Stomach (tissue), 9 donors: ENCODE measurements around the gene MSH5. TPM values are rescaled to one million over a fixed set of nuclear protein-coding genes. Genes with fewer than 3 reads are reported as not detected.
"Not testable (repeated sequence)": the region's sequence is repeated elsewhere in the genome, so short reads cannot be mapped to it uniquely, and the experiment has no call there.

Source experiments
- DNase-seq, 2 donors: peaks; one replicate each; pipeline versions ENCODE4 v3.0.0 to v3.0.0-alpha.2; 2013 to 2019
- H3K27ac ChIP-seq, 5 donors: fragments of 200-600 bp in 4 of 5; sonication (generic) in 4 of 5; one replicate each; pipeline ENCODE4 v1.5.1; 2013 to 2019; ENCODE audit warnings: mild to moderate bottlenecking in 1 of 5, moderate library complexity in 1 of 5
- H3K27me3 ChIP-seq, 3 donors: fragments of 200-600 bp; sonication (generic); one replicate each; pipeline ENCODE4 v1.5.1; 2017 to 2019; ENCODE audit warnings: mixed run types in 1 of 3
- H3K36me3 ChIP-seq, 4 donors: fragments of 200-600 bp; sonication (generic); 1 replicate in 3 of 4; 2 replicates in 1 of 4; pipeline ENCODE4 v1.5.1; 2016 to 2019
- H3K4me1 ChIP-seq, 4 donors: fragments of 200-600 bp; sonication (generic); one replicate each; pipeline ENCODE4 v1.5.1; 2016 to 2019
- H3K4me3 ChIP-seq, 4 donors: fragments of 200-600 bp; sonication (generic) in 3 of 4; one replicate each; pipeline ENCODE4 v1.5.1; 2016 to 2019; ENCODE audit warnings: mild to moderate bottlenecking in 1 of 4
- H3K9me3 ChIP-seq, 4 donors: fragments of 200-600 bp; sonication (generic); one replicate each; pipeline ENCODE4 v1.5.1; 2016 to 2019
- EP300 ChIP-seq: sonication (generic); formaldehyde crosslinking; IDR thresholded peaks from one replicate; pipeline ENCODE4 v1.6.1; 2017; ENCODE audit warnings: antibody characterized with exemption
- POLR2A ChIP-seq, 4 donors: fragments of 450-650 bp; IDR thresholded peaks; one replicate each; pipeline ENCODE4 v1.6.1; 2016; ENCODE audit warnings: antibody characterized with exemption in 4 of 4, control low read depth in 2 of 4, mild to moderate bottlenecking in 1 of 4, moderate library complexity in 1 of 4
- POLR2AphosphoS5 ChIP-seq, 3 donors: sonication (generic); formaldehyde crosslinking; IDR thresholded peaks; one replicate each; pipeline ENCODE4 v1.6.1; 2016; ENCODE audit warnings: antibody characterized with exemption in 3 of 3
- WGBS, 5 donors: extraction: QIAGEN DNeasy Blood & Tissue Kit in 3 of 5; methylation state at CpG; one replicate each; pipeline versions ENCODE4 v1.1.5 to v1.1.7; 2013 to 2018; 5-methylcytosine and 5-hydroxymethylcytosine counted together
- intact Hi-C: fragments of 100-400 bp; cut with DNase I; formaldehyde crosslinking; loops from one replicate; pipeline ENCODE4 v1.15.1; 2023; ENCODE audit warnings: low total_unique reads
- polyA plus RNA-seq, 3 donors: library from polyadenylated mRNA; stranded (reverse); fragments of 200-250 nt; gene quantifications; one replicate each; pipeline ENCODE4 v1.2.3, GENCODE V29; 2013
- total RNA-seq, 5 donors: library from RNA; depleted of rRNA; stranded (reverse); fragments of >200 nt; gene quantifications; one replicate each; pipeline versions ENCODE4 v1.1.0 to v1.2.3, GENCODE V29; 2014 to 2016
- TF ChIP-seq, protein P1 (sequence below), 7 experiments: fragments of 450-650 bp in 4 of 7; fragments of 200-600 bp in 3 of 7; sonication (generic) in 3 of 7; IDR thresholded peaks; one replicate each; pipeline ENCODE4 v1.5.1; 2016 to 2019; ENCODE audit warnings: antibody characterized with exemption in 7 of 7, control low read depth in 2 of 7, mild to moderate bottlenecking in 1 of 7
- donor health status: healthy with polysubstance abuse.
- donor health status: Bipolar disorder and iron deficiency.
- donor health status: healthy.

MSH5 gene
- total and polyA plus RNA-seq, 8 donors: 2.9 to 66.4 (median 10.9) TPM

DNA sequence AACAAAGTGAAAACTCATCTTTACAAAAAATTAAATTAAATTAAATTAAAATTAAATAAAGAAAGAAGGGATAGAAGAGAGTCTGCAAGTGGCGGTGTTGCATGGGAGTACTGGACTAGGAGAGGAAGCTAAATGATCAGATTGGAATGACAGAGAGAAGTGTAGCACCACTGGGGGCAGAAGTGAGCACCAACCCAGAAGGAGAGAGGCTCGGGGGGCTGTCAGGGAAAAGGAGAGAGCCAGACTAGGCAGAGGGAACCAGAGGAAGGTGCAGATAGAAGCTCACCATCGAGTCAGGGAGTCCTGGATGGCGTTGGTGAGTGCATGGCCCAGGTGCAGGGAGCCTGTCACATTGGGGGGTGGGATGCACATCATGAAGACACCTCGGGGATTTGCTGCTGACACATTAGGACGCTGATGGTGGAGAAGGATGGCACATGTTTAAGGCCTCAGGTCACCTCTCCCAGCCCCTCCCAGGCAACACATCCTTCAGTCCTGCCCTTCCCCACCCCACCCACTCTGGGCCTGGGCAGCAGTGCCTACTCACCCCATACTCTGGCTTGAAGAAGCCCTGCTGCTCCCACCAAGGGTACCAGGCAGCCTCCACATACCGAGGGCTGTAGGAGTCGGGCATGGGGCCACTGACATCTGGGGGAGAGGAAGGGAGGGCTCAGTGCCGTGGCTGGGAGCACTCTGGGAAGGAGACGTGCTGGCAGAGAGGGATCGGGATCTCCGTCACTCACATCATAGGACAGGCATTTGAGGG lies 51.7 kb downstream of the MSH5 start:
- H3K9me3 ChIP-seq: no peaks in the 10 kb centered on the region
- H3K4me3 ChIP-seq: no peak overlapping the region
- peaks cover 11 to 54% (median 42%) of the 10 kb centered on the region in 4 donors for H3K36me3 ChIP-seq
- 63 to 76% (median 66%) methylated on average over 12 of the region's 12 CpGs for WGBS, 5 donors
- peaks cover 12 to 40% (median 30%) of the 10 kb centered on the region in 4 donors for H3K4me1 ChIP-seq
- no peaks in the 10 kb centered on the region for H3K27me3 ChIP-seq
- H3K27ac ChIP-seq: peak overlapping the region in 3 of 5 donors; percentile 12 to 18 (median 18)
- TF ChIP-seq POLR2AphosphoS5 (IDR thresholded peaks at IDR 0.05) (no peak), POLR2A (IDR thresholded peaks at IDR 0.05) (no peak), EP300 (no peak)
- TF ChIP-seq, protein P1, sequence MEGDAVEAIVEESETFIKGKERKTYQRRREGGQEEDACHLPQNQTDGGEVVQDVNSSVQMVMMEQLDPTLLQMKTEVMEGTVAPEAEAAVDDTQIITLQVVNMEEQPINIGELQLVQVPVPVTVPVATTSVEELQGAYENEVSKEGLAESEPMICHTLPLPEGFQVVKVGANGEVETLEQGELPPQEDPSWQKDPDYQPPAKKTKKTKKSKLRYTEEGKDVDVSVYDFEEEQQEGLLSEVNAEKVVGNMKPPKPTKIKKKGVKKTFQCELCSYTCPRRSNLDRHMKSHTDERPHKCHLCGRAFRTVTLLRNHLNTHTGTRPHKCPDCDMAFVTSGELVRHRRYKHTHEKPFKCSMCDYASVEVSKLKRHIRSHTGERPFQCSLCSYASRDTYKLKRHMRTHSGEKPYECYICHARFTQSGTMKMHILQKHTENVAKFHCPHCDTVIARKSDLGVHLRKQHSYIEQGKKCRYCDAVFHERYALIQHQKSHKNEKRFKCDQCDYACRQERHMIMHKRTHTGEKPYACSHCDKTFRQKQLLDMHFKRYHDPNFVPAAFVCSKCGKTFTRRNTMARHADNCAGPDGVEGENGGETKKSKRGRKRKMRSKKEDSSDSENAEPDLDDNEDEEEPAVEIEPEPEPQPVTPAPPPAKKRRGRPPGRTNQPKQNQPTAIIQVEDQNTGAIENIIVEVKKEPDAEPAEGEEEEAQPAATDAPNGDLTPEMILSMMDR (IDR thresholded peaks at IDR 0.05): peak in 5 of 7 experiments; percentile 38 to 51 (median 44)
- intact Hi-C loops: no loop called here
- DNase-seq: peak; percentile 44 to 84

DNA sequence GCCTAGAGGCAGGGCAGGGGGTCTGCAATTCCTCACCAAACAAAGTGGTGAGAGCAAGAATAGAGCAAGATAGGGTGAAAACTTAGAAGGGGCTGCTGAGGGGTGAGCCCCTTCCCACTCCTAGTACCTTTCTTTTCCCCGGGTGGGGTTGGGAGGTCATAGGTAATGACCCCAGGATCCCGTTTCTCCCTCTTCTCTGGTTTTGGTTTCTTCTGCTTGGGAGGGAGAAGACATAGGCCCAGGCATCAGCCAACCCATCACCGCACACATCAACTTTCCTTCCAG lies 52.2 kb downstream of the MSH5 start:
- TF ChIP-seq EP300 (no peak), POLR2A (IDR thresholded peaks at IDR 0.05) (no peak), POLR2AphosphoS5 (IDR thresholded peaks at IDR 0.05) (no peak)
- TF ChIP-seq, protein P1 (IDR thresholded peaks at IDR 0.05): no peak
- H3K27me3 ChIP-seq: no peaks in the 10 kb centered on the region
- DNase-seq: no peak
- H3K4me3 ChIP-seq: no peak overlapping the region
- H3K27ac ChIP-seq: peak overlapping the region in 2 of 5 donors; percentile 24 to 100
- no peaks in the 10 kb centered on the region for H3K9me3 ChIP-seq
- 67 to 95% (median 69%) methylated on average over 3 of the region's 3 CpGs for WGBS, 5 donors
- H3K36me3 ChIP-seq: peaks cover 11 to 52% (median 43%) of the 10 kb centered on the region in 4 donors
- peaks cover 12 to 41% (median 30%) of the 10 kb centered on the region in 4 donors for H3K4me1 ChIP-seq
- intact Hi-C loops: no loop called here

DNA sequence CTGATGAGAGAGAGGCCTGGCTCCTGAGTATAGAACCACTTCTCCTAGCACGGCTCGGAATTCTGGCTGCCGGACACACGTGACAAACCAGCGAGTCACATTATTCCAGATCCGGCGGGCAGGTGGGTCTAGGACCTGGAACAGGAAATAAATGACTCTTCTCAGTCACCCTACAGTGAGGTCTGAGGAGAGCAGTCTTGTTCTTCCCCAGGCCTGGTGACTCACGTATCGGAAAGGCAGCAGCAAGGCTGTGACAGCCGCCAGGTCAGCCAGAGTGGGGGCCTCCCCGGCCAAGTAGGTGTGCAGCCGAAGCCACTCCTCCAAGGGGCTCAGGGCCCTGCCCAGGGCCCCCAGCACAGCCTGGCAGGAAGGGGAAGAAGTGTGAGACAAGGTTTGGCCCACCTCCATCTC lies 53.0 kb downstream of the MSH5 start:
- intact Hi-C loops: no loop called here
- TF ChIP-seq EP300: no peak
- TF ChIP-seq, protein P1 (IDR thresholded peaks at IDR 0.05): no peak
- no peak for TF ChIP-seq POLR2AphosphoS5 (IDR thresholded peaks at IDR 0.05)
- no peak for TF ChIP-seq POLR2A (IDR thresholded peaks at IDR 0.05)
- Histone ChIP-seq H3K4me1 (peaks cover 12 to 41% (median 30%) of the 10 kb centered on the region in 4 donors), H3K27me3 (no peaks in the 10 kb centered on the region), H3K4me3 (no peak overlapping the region), H3K9me3 (no peaks in the 10 kb centered on the region), H3K27ac (peak overlapping the region in 3 of 5 donors; percentile 24 to 100 (median 46)), H3K36me3 (peaks cover 11 to 52% (median 39%) of the 10 kb centered on the region in 4 donors)
- WGBS, 5 donors: 74 to 93% (median 82%) methylated on average over 10 to 12 of the region's 12 CpGs
- DNase-seq: no peak

DNA sequence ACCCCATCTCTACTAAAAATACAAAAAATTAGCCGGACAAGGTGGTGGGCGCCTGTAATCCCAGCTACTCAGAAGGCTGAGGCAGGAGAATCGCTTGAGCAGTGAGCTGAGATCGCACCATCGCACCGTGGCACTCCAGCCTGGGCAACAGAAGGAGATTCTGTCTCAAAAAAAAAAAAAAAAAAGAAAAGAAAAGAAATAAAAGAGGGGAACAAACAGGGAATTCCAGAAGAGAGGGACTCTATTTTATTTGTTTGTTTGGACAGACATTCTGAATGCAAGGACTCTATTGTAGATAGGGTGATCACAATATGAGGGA lies 54.1 kb downstream of the MSH5 start:
- Histone ChIP-seq H3K4me1 (peaks cover 12 to 41% (median 30%) of the 10 kb centered on the region in 4 donors), H3K36me3 (peaks cover 11 to 47% (median 37%) of the 10 kb centered on the region in 4 donors), H3K27ac (peak overlapping the region in 4 of 5 donors; percentile 89 to 100 (median 96)), H3K4me3 (peak overlapping the region in 2 of 4 donors; percentile 86 to 89)
- 88 to 95% (median 90%) methylated on average over 6 of the region's 6 CpGs for WGBS, 5 donors
- H3K9me3 ChIP-seq, intact Hi-C loops, H3K27me3 ChIP-seq, DNase-seq: not testable (repeated sequence)

DNA sequence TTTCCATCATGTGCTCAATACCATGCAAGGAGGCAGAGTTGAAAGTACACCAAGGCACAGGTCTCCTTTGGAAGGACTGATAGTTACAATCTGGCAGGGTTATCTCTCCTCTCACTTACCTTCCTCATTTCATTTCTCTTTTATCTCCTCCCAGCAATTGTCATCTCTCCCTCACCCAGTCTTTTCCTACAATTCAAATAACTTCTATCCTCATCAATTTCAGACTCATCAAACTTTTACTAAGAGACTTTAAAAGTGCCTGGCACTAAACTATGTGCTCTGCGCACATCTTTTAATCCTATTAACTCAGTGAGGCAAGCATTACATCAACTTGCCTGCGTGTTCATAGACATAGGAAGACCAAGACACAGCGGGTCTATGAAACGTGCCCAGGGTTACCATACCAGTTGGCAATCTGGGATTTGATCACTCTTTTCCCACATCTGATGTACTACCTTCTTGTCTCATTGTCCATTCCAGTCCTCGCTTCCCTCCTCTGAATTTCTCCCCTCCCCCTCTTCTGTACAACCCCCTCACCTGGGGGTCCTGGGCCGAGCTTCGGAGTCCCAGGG lies 54.6 kb downstream of the MSH5 start:
- H3K4me3 ChIP-seq: peak overlapping the region; percentile 73 to 90 (median 88)
- DNase-seq: no peak
- H3K36me3 ChIP-seq: peaks cover 11 to 45% (median 35%) of the 10 kb centered on the region in 4 donors
- TF ChIP-seq POLR2AphosphoS5 (IDR thresholded peaks at IDR 0.05): peak in 1 of 3 donors; percentile 30
- TF ChIP-seq EP300: no peak
- H3K27me3 ChIP-seq: no peaks in the 10 kb centered on the region
- 4 to 10% (median 9%) methylated on average over 7 of the region's 7 CpGs for WGBS, 5 donors
- intact Hi-C loops: no loop called here
- peak overlapping the region; percentile 89 to 100 (median 98) for H3K27ac ChIP-seq
- peaks cover 12 to 41% (median 30%) of the 10 kb centered on the region in 4 donors for H3K4me1 ChIP-seq
- H3K9me3 ChIP-seq: no peaks in the 10 kb centered on the region
